ENCODE measurements around the gene MUC21.

Gene MUC21

GRCh38 chr6:30974490-30975252 lies 8.8 kb upstream of the MUC21 start:
- H3K36me3 ChIP-seq (ENCODE audit: control insufficient read depth in 1 of 2, insufficient read depth in 2 of 2, low read depth in 1 of 2, low read length in 2 of 2) = no peaks in the 10 kb centered on the region
- H3K4ac ChIP-seq (ENCODE audit: low read depth in 1 of 2, low read length in 2 of 2) = no peak overlapping the region
- no peaks in the 10 kb centered on the region for H3K9me3 ChIP-seq (ENCODE audit: control insufficient read depth, low read length)
- no peak overlapping the region for H3K18ac ChIP-seq (ENCODE audit: low read depth in 1 of 2, low read length in 2 of 2)
- H3K79me1 ChIP-seq (replicated peaks; ENCODE audit: low read length, poor library complexity, severe bottlenecking) = no peaks in the 10 kb centered on the region
- H3K14ac ChIP-seq (ENCODE audit: low read length in 2 of 2) = no peak overlapping the region
- no peak overlapping the region for H3K27ac ChIP-seq (ENCODE audit: low read length, poor library complexity, severe bottlenecking)
- no peak overlapping the region for H4K91ac ChIP-seq (ENCODE audit: low read length)
- H3K27me3 ChIP-seq (ENCODE audit: control insufficient read depth in 1 of 2, insufficient read depth in 1 of 2, low read length in 2 of 2) = peaks cover 13 to 20% of the 10 kb centered on the region in 2 experiments
- no peak overlapping the region for H3K9ac ChIP-seq (ENCODE audit: low read length)
- 61% methylated on average over 3 of the region's 4 CpGs for WGBS
- no peaks in the 10 kb centered on the region for H3K4me1 ChIP-seq (ENCODE audit: control insufficient read depth, insufficient read depth, low read depth, low read length)
- no peak overlapping the region for H3K4me2 ChIP-seq (ENCODE audit: low read length, poor library complexity, severe bottlenecking)
- no peak overlapping the region for H3K23ac ChIP-seq (ENCODE audit: low read length in 2 of 2)
- no peak overlapping the region for H2AK5ac ChIP-seq (ENCODE audit: low read length, severe bottlenecking)
- no peak overlapping the region for H2BK15ac ChIP-seq (ENCODE audit: low read depth, poor library complexity, severe bottlenecking)
- no peak overlapping the region for H2BK5ac ChIP-seq (ENCODE audit: low read depth, low read length, poor library complexity, severe bottlenecking)
- H2BK120ac ChIP-seq (ENCODE audit: low read depth, low read length) = no peak overlapping the region
- H2BK12ac ChIP-seq (ENCODE audit: low read length in 2 of 2) = no peak overlapping the region
- H4K8ac ChIP-seq (ENCODE audit: low read length) = no peak overlapping the region
- H3K4me3 ChIP-seq (ENCODE audit: insufficient read depth in 1 of 2, low read depth in 1 of 2, low read length in 2 of 2) = no peak overlapping the region
- no peak overlapping the region for H2AFZ ChIP-seq (ENCODE audit: low read depth, low read length)
- DNase-seq = no peak

- no peak overlapping the region for H3K14ac ChIP-seq (ENCODE audit: low read length in 2 of 2)
- H2BK15ac ChIP-seq (ENCODE audit: low read depth, poor library complexity, severe bottlenecking) = no peak overlapping the region
- no peak overlapping the region for H2AK5ac ChIP-seq (ENCODE audit: low read length, severe bottlenecking)
- H2AFZ ChIP-seq (ENCODE audit: low read depth, low read length) = no peak overlapping the region
- peaks cover 4% of the 10 kb centered on the region for H3K4me1 ChIP-seq (ENCODE audit: control insufficient read depth, insufficient read depth, low read depth, low read length)
- DNase-seq = no peak
- H3K4me3 ChIP-seq (ENCODE audit: insufficient read depth in 1 of 2, low read depth in 1 of 2, low read length in 2 of 2) = peak overlapping the region in 1 of 2 experiments; percentile 27
- H3K4me2 ChIP-seq (ENCODE audit: low read length, poor library complexity, severe bottlenecking) = no peak overlapping the region
- H4K91ac ChIP-seq (ENCODE audit: low read length) = no peak overlapping the region
- H3K23ac ChIP-seq (ENCODE audit: low read length in 2 of 2) = no peak overlapping the region
- no peak overlapping the region for H4K8ac ChIP-seq (ENCODE audit: low read length)
- no peaks in the 10 kb centered on the region for H3K9me3 ChIP-seq (ENCODE audit: control insufficient read depth, low read length)
- no peak overlapping the region for H3K4ac ChIP-seq (ENCODE audit: low read depth in 1 of 2, low read length in 2 of 2)
- no peak overlapping the region for H3K18ac ChIP-seq (ENCODE audit: low read depth in 1 of 2, low read length in 2 of 2)
- H3K27ac ChIP-seq (ENCODE audit: low read length, poor library complexity, severe bottlenecking) = no peak overlapping the region
- H2BK5ac ChIP-seq (ENCODE audit: low read depth, low read length, poor library complexity, severe bottlenecking) = no peak overlapping the region
- H3K36me3 ChIP-seq (ENCODE audit: control insufficient read depth in 1 of 2, insufficient read depth in 2 of 2, low read depth in 1 of 2, low read length in 2 of 2) = no peaks in the 10 kb centered on the region
- WGBS = 55% methylated on average over 1 of the region's 1 CpG
- peaks cover 6 to 10% of the 10 kb centered on the region in 2 experiments for H3K27me3 ChIP-seq (ENCODE audit: control insufficient read depth in 1 of 2, insufficient read depth in 1 of 2, low read length in 2 of 2)
- no peak overlapping the region for H2BK12ac ChIP-seq (ENCODE audit: low read length in 2 of 2)
- H3K79me1 ChIP-seq (replicated peaks; ENCODE audit: low read length, poor library complexity, severe bottlenecking) = no peaks in the 10 kb centered on the region
- no peak overlapping the region for H2BK120ac ChIP-seq (ENCODE audit: low read depth, low read length)
- H3K9ac ChIP-seq (ENCODE audit: low read length) = no peak overlapping the region
Observed at GRCh38 chr6:30979141-30979540, 4.4 kb upstream of the MUC21 start.

GRCh38 chr6:30979690-30980089 lies 3.8 kb upstream of the MUC21 start:
- no peak overlapping the region for H3K4ac ChIP-seq (ENCODE audit: low read depth in 1 of 2, low read length in 2 of 2)
- no peak overlapping the region for H3K23ac ChIP-seq (ENCODE audit: low read length in 2 of 2)
- no peaks in the 10 kb centered on the region for H3K9me3 ChIP-seq (ENCODE audit: control insufficient read depth, low read length)
- H2BK120ac ChIP-seq (ENCODE audit: low read depth, low read length) = no peak overlapping the region
- no peak overlapping the region for H3K4me2 ChIP-seq (ENCODE audit: low read length, poor library complexity, severe bottlenecking)
- H3K9ac ChIP-seq (ENCODE audit: low read length) = no peak overlapping the region
- no peak overlapping the region for H3K27ac ChIP-seq (ENCODE audit: low read length, poor library complexity, severe bottlenecking)
- no peak overlapping the region for H2BK5ac ChIP-seq (ENCODE audit: low read depth, low read length, poor library complexity, severe bottlenecking)
- DNase-seq = no peak
- H2BK12ac ChIP-seq (ENCODE audit: low read length in 2 of 2) = no peak overlapping the region
- WGBS = 79% methylated on average over 3 of the region's 4 CpGs
- H3K79me1 ChIP-seq (replicated peaks; ENCODE audit: low read length, poor library complexity, severe bottlenecking) = no peaks in the 10 kb centered on the region
- no peak overlapping the region for H2AFZ ChIP-seq (ENCODE audit: low read depth, low read length)
- no peak overlapping the region for H2BK15ac ChIP-seq (ENCODE audit: low read depth, poor library complexity, severe bottlenecking)
- no peak overlapping the region for H4K8ac ChIP-seq (ENCODE audit: low read length)
- no peak overlapping the region for H3K18ac ChIP-seq (ENCODE audit: low read depth in 1 of 2, low read length in 2 of 2)
- peaks cover 4% of the 10 kb centered on the region for H3K4me1 ChIP-seq (ENCODE audit: control insufficient read depth, insufficient read depth, low read depth, low read length)
- no peak overlapping the region for H4K91ac ChIP-seq (ENCODE audit: low read length)
- no peak overlapping the region for H3K4me3 ChIP-seq (ENCODE audit: insufficient read depth in 1 of 2, low read depth in 1 of 2, low read length in 2 of 2)
- H3K36me3 ChIP-seq (ENCODE audit: control insufficient read depth in 1 of 2, insufficient read depth in 2 of 2, low read depth in 1 of 2, low read length in 2 of 2) = no peaks in the 10 kb centered on the region
- H3K14ac ChIP-seq (ENCODE audit: low read length in 2 of 2) = no peak overlapping the region
- H3K27me3 ChIP-seq (ENCODE audit: control insufficient read depth in 1 of 2, insufficient read depth in 1 of 2, low read length in 2 of 2) = peaks cover 6 to 10% of the 10 kb centered on the region in 2 experiments
- no peak overlapping the region for H2AK5ac ChIP-seq (ENCODE audit: low read length, severe bottlenecking)

GRCh38 chr6:30981942-30982772 lies 1.4 kb upstream of the MUC21 start:
- Histone ChIP-seq H2AFZ (ENCODE audit: low read depth, low read length) (no peak overlapping the region), H3K18ac (ENCODE audit: low read depth in 1 of 2, low read length in 2 of 2) (no peak overlapping the region), H3K23ac (ENCODE audit: low read length in 2 of 2) (no peak overlapping the region), H3K9ac (ENCODE audit: low read length) (no peak overlapping the region), H3K27ac (ENCODE audit: low read length, poor library complexity, severe bottlenecking) (no peak overlapping the region), H3K4me1 (ENCODE audit: control insufficient read depth, insufficient read depth, low read depth, low read length) (peaks cover 4% of the 10 kb centered on the region), H2BK5ac (ENCODE audit: low read depth, low read length, poor library complexity, severe bottlenecking) (no peak overlapping the region), H3K4me3 (ENCODE audit: insufficient read depth in 1 of 2, low read depth in 1 of 2, low read length in 2 of 2) (peak overlapping the region in 1 of 2 experiments; percentile 69), H2AK5ac (ENCODE audit: low read length, severe bottlenecking) (no peak overlapping the region), H3K9me3 (ENCODE audit: control insufficient read depth, low read length) (no peaks in the 10 kb centered on the region), H3K36me3 (ENCODE audit: control insufficient read depth in 1 of 2, insufficient read depth in 2 of 2, low read depth in 1 of 2, low read length in 2 of 2) (no peaks in the 10 kb centered on the region), H3K79me1 (replicated peaks; ENCODE audit: low read length, poor library complexity, severe bottlenecking) (no peaks in the 10 kb centered on the region), H3K4ac (ENCODE audit: low read depth in 1 of 2, low read length in 2 of 2) (no peak overlapping the region), H3K14ac (ENCODE audit: low read length in 2 of 2) (no peak overlapping the region), H3K27me3 (ENCODE audit: control insufficient read depth in 1 of 2, insufficient read depth in 1 of 2, low read length in 2 of 2) (peaks cover 6 to 20% of the 10 kb centered on the region in 2 experiments), H4K8ac (ENCODE audit: low read length) (no peak overlapping the region), H2BK12ac (ENCODE audit: low read length in 2 of 2) (no peak overlapping the region), H2BK120ac (ENCODE audit: low read depth, low read length) (no peak overlapping the region), H4K91ac (ENCODE audit: low read length) (no peak overlapping the region), H3K4me2 (ENCODE audit: low read length, poor library complexity, severe bottlenecking) (peak overlapping the region; percentile 51), H2BK15ac (ENCODE audit: low read depth, poor library complexity, severe bottlenecking) (no peak overlapping the region)
- 45% methylated on average over 13 of the region's 13 CpGs for WGBS
- peak; percentile 74 for DNase-seq

All from mesenchymal stem cell (in vitro differentiated cells and primary cell).